Liver (tissue), 3 donors: Measurements from ENCODE around the gene EML4.

ENCODE experiments used
- ATF3 ChIP-seq: IDR thresholded peaks from 2 replicates; pipeline ENCODE4 v1.6.1; 2016; ENCODE audit warnings: antibody characterized with exemption
- CTCF ChIP-seq: fragments of 150-350 bp; IDR thresholded peaks from 2 replicates; pipeline ENCODE4 v1.5.1; 2017; ENCODE audit warnings: improper control_type of control experiment, low read depth, low read length; ENCODE audit not compliant: missing input control
- JUND ChIP-seq, 2 donors: IDR thresholded peaks; 2 replicates each; pipeline ENCODE4 v1.6.1; 2016; ENCODE audit warnings: antibody characterized with exemption in 2 of 2
- RAD21 ChIP-seq, 2 donors: IDR thresholded peaks; 2 replicates each; pipeline ENCODE4 v1.6.1; 2016; ENCODE audit warnings: antibody characterized with exemption in 2 of 2, mild to moderate bottlenecking in 2 of 2
- TAF1 ChIP-seq: conservative IDR thresholded peaks from 2 replicates; pipeline ENCODE4 v1.6.1; 2016; ENCODE audit warnings: antibody characterized with exemption, mild to moderate bottlenecking
- ZBTB33 ChIP-seq: IDR thresholded peaks from 2 replicates; pipeline ENCODE4 v1.6.1; 2016; ENCODE audit warnings: antibody characterized with exemption
- donor health status: healthy.
- donor health status: healthy.

- no peak for TF ChIP-seq CTCF
- TF ChIP-seq RAD21 (IDR thresholded peaks at IDR 0.05), result no peak
- no peak for TF ChIP-seq JUND (IDR thresholded peaks at IDR 0.05)
- no peak for TF ChIP-seq TAF1
- no peak for TF ChIP-seq ZBTB33
- no peak for TF ChIP-seq ATF3
These were observed 62.9 kb downstream of the EML4 start for GRCh38 chr2:42232024-42232423.
